HUES6 (cell line): Measurements from ENCODE around the gene PRAMEF27.
"Not testable (repeated sequence)": the region's sequence is repeated elsewhere in the genome, so short reads cannot be mapped to it uniquely, and the experiment has no call there.

Experiments used
- H3K27ac ChIP-seq: 2 replicates; pipeline ENCODE4 v1.7.0; 2013; ENCODE audit warnings: low read depth, mild to moderate bottlenecking, low read length, inconsistent platforms
- H3K27me3 ChIP-seq: 2 replicates; pipeline ENCODE4 v1.6.1; 2013; ENCODE audit warnings: low read length; ENCODE audit not compliant: control insufficient read depth, insufficient read depth
- H3K36me3 ChIP-seq: 2 replicates; pipeline ENCODE4 v1.6.1; 2013; ENCODE audit warnings: low read length; ENCODE audit not compliant: control insufficient read depth, insufficient read depth
- H3K4me1 ChIP-seq: 2 replicates; pipeline ENCODE4 v1.6.1; 2013; ENCODE audit warnings: low read length; ENCODE audit not compliant: control insufficient read depth, insufficient read depth
- H3K4me3 ChIP-seq: 2 replicates; pipeline ENCODE4 v1.5.1; 2013; ENCODE audit warnings: low read depth, low read length
- H3K9ac ChIP-seq: one replicate; pipeline ENCODE4 v1.6.1; 2013; ENCODE audit warnings: mild to moderate bottlenecking, low read length
- H3K9me3 ChIP-seq: 2 replicates; pipeline ENCODE4 v1.6.1; 2013; ENCODE audit warnings: low read depth, low read length; ENCODE audit not compliant: control insufficient read depth, insufficient read depth

The PRAMEF27 gene

DNA sequence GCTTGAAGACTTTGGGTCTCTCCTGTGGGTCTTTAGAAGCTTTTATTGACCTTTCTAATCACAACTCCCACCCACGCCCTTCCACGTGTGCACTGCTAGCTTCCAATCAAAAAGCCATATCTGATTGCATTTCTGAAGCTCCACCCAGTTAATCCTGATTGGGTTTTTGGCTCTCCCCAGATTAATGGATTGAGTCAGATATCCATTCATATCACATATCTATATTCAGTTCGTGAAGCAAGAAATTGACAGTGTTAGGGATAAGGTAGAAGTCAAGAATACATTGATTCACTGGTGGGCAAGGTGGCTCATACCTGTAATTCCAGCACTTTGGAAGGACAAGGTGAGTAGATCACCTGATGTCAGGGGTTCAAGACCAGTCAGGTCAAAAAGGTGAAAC lies at the start of gene PRAMEF27:
PRAMEF27 (minus strand) TSS at position 101 of the 400 bp plus-strand sequence. CDS start 2,916 bp downstream, outside the sequence.
- not testable (repeated sequence) for H3K9ac ChIP-seq, H3K4me3 ChIP-seq, H3K36me3 ChIP-seq, H3K4me1 ChIP-seq, H3K9me3 ChIP-seq, H3K27ac ChIP-seq, H3K27me3 ChIP-seq

GRCh38 chr1:13070474-13070873 lies 14.1 kb upstream of the PRAMEF27 start, which contains the start of gene PRAMEF25:
PRAMEF25 (plus strand) TSS chr1:13070774; CDS start chr1:13073694, 2,920 bp downstream.
- H3K36me3 ChIP-seq, H3K27ac ChIP-seq, H3K4me3 ChIP-seq, H3K9ac ChIP-seq, H3K4me1 ChIP-seq, H3K27me3 ChIP-seq, H3K9me3 ChIP-seq: not testable (repeated sequence)

DNA sequence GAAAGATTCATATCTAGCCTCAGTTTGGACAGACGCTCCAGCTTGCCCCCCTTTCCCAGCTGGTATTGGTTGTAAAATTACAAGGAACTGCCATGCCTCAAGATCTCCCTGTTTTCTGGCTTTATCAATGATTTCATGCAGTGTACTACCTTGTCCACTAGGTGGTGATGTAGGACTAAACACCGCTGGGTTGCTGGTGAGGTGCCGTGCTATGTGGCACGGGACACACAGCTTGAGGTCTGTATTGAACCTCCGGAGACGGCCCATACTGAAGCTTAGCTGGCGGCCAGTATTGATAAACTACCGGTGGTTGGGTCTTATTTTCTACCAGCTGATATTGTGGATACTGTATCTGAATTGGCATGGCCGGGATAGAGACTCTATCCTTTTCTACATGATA lies 36.5 kb downstream of the PRAMEF27 start:
- H3K4me3 ChIP-seq, H3K4me1 ChIP-seq, H3K9ac ChIP-seq, H3K27ac ChIP-seq, H3K9me3 ChIP-seq, H3K36me3 ChIP-seq, H3K27me3 ChIP-seq: not testable (repeated sequence)

GRCh38 chr1:13011932-13012331 lies 44.4 kb downstream of the PRAMEF27 start:
- not testable (repeated sequence) for H3K36me3 ChIP-seq, H3K9ac ChIP-seq, H3K4me3 ChIP-seq, H3K9me3 ChIP-seq, H3K4me1 ChIP-seq, H3K27ac ChIP-seq, H3K27me3 ChIP-seq

DNA sequence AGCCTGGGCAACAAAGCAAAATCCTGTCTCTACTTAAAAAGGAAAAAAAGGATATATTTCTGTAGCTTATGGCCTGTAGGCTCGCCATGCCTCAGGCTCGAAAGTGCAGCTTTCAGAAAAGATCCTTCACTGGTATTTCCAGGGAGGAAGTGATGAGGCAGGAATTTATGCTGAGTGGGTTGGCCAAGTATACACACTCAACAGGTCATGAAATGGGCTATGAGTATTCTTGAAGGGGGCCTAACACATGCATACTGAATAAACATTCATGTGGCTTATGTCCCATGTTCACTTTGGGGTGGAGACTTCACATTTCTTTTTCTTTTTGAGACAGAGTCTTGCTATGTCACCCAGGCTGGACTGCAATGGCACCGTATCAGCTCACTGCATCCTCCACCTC lies 47.0 kb downstream of the PRAMEF27 start:
- H3K27me3 ChIP-seq, H3K27ac ChIP-seq, H3K4me1 ChIP-seq, H3K4me3 ChIP-seq, H3K9ac ChIP-seq, H3K36me3 ChIP-seq, H3K9me3 ChIP-seq: not testable (repeated sequence)

GRCh38 chr1:13005732-13006131 lies 50.6 kb downstream of the PRAMEF27 start:
- H3K27ac ChIP-seq, H3K9me3 ChIP-seq, H3K27me3 ChIP-seq, H3K36me3 ChIP-seq, H3K4me1 ChIP-seq, H3K4me3 ChIP-seq, H3K9ac ChIP-seq: not testable (repeated sequence)
